ENCODE results near the gene GUK1. TPM values are rescaled to one million over a fixed set of nuclear protein-coding genes. Genes with fewer than 3 reads are reported as not detected.

GUK1 gene
- total RNA-seq, 4 donors from 2014 or later = 124 to 406 (median 289) TPM

GRCh38 chr1:228190778-228191177, 50.7 kb downstream of the GUK1 start:
- no peaks in the 10 kb centered on the region for H3K27me3 ChIP-seq
- no peak for DNase-seq
- no peaks in the 10 kb centered on the region for H3K4me1 ChIP-seq
- H3K4me3 ChIP-seq = no peak overlapping the region
- H3K36me3 ChIP-seq = no peaks in the 10 kb centered on the region
- H3K27ac ChIP-seq = no peak overlapping the region
- no peaks in the 10 kb centered on the region for H3K9me3 ChIP-seq
- TF ChIP-seq POLR2A (IDR thresholded peaks at IDR 0.05) (no peak), CTCF (IDR thresholded peaks at IDR 0.05) (no peak)
- intact Hi-C loops (cut with DNase I; ENCODE audit: low total_unique reads) = no loop called here

- Histone ChIP-seq H3K27me3 (no peaks in the 10 kb centered on the region), H3K4me3 (no peak overlapping the region), H3K4me1 (no peaks in the 10 kb centered on the region), H3K27ac (no peak overlapping the region), H3K36me3 (no peaks in the 10 kb centered on the region), H3K9me3 (peaks cover 0 to 8% of the 10 kb centered on the region in 2 donors)
- intact Hi-C loops (cut with DNase I; ENCODE audit: low total_unique reads) = no loop called here
- no peak for TF ChIP-seq CTCF (IDR thresholded peaks at IDR 0.05)
- no peak for TF ChIP-seq POLR2A (IDR thresholded peaks at IDR 0.05)
- DNase-seq = no peak
Measured at GRCh38 chr1:228194436-228194835, 54.4 kb downstream of the GUK1 start.

GRCh38 chr1:228194921-228195812, 55.1 kb downstream of the GUK1 start:
- Histone ChIP-seq H3K27me3 (no peaks in the 10 kb centered on the region), H3K4me1 (no peaks in the 10 kb centered on the region), H3K9me3 (peaks cover 0 to 11% of the 10 kb centered on the region in 2 donors), H3K36me3 (no peaks in the 10 kb centered on the region), H3K4me3 (no peak overlapping the region), H3K27ac (no peak overlapping the region)
- DNase-seq = no peak
- intact Hi-C loops (cut with DNase I; ENCODE audit: low total_unique reads) = no loop called here
- TF ChIP-seq CTCF (IDR thresholded peaks at IDR 0.05) (no peak), POLR2A (IDR thresholded peaks at IDR 0.05) (no peak)

GRCh38 chr1:228197555-228198147, 57.6 kb downstream of the GUK1 start:
- intact Hi-C loops (cut with DNase I; ENCODE audit: low total_unique reads) = no loop called here
- Histone ChIP-seq H3K36me3 (no peaks in the 10 kb centered on the region), H3K27me3 (no peaks in the 10 kb centered on the region), H3K27ac (no peak overlapping the region), H3K4me3 (no peak overlapping the region), H3K9me3 (peaks cover 0 to 11% of the 10 kb centered on the region in 2 donors), H3K4me1 (no peaks in the 10 kb centered on the region)
- TF ChIP-seq CTCF (IDR thresholded peaks at IDR 0.05) (no peak), POLR2A (IDR thresholded peaks at IDR 0.05) (no peak)
- no peak for DNase-seq

Small RNAs within 50 kb of the gene (microRNA-seq; reads per million reads assigned to microRNA genes)
- gene MIR3620 (ENCODE audit: borderline microRNAs expressed, borderline replicate concordance) = not detected

Small RNAs within 50 kb of the gene (small RNA-seq; reads per million reads assigned to genes)
- not detected for gene AL359510.1

Other genes starting within 250 kb of the GUK1 start
- 1 to 10 TPM in 3 of 4 donors, not detected in 1; 2.4 to 6.8 (median 4.4) TPM for gene WNT9A, start 192.3 kb upstream of the GUK1 start, total RNA-seq
- gene WNT3A, start 133.3 kb upstream of the GUK1 start, total RNA-seq = not detected
- 100 to 1,000 TPM; 165 to 340 (median 203) TPM for gene ARF1, start 57.6 kb upstream of the GUK1 start, total RNA-seq
- 10 to 100 TPM in 3 of 4 donors, not detected in 1; 10.6 to 18.6 (median 12.6) TPM for gene C1orf35, start 37.0 kb upstream of the GUK1 start, total RNA-seq
- 10 to 100 TPM; 19.4 to 43.4 (median 33.6) TPM for gene MRPL55, start 31.0 kb upstream of the GUK1 start, total RNA-seq
- 10 to 100 TPM in 2 of 4 donors, 1 to 10 TPM in 2; 2.6 to 25.8 (median 10.7) TPM for gene GJC2, start 9.7 kb downstream of the GUK1 start, total RNA-seq
- gene IBA57, start 25.5 kb downstream of the GUK1 start, total RNA-seq = 10 to 100 TPM in 2 of 4 donors, 1 to 10 TPM in 2; 3.3 to 13.5 (median 7.5) TPM
- 10 to 100 TPM in 2 of 4 donors, 1 to 10 TPM in 2; 5.9 to 53.2 (median 22.4) TPM for gene OBSCN, start 67.8 kb downstream of the GUK1 start, total RNA-seq

Measured in uterus (tissue), 4 donors.